Body of pancreas (tissue), 4 donors: Measurements from ENCODE around the gene DNM3.

Source experiments
- CTCF ChIP-seq, 7 experiments: fragments of 450-650 bp in 4 of 7; fragments of 200-600 bp in 3 of 7; sonication (generic) in 3 of 7; IDR thresholded peaks; one replicate each; pipeline ENCODE4 v1.5.1; 2016 to 2019; ENCODE audit warnings: antibody characterized with exemption in 7 of 7
- POLR2A ChIP-seq, 3 donors: fragments of 450-650 bp; IDR thresholded peaks; one replicate each; pipeline ENCODE4 v1.6.1; 2016; ENCODE audit warnings: antibody characterized with exemption in 3 of 3, mild to moderate bottlenecking in 2 of 3

GRCh38 chr1:172357753-172358385 lies 516.6 kb downstream of the DNM3 start:
- no peak for TF ChIP-seq POLR2A (IDR thresholded peaks at IDR 0.05)
- TF ChIP-seq CTCF (IDR thresholded peaks at IDR 0.05) = no peak
